ENCODE data around the gene EIF4E3. TPM values are rescaled to one million over a fixed set of nuclear protein-coding genes. Genes with fewer than 3 reads are reported as not detected.

The EIF4E3 gene
- total and polyA plus RNA-seq, 3 donors from 2014 or later, result 10.4 to 17.4 (median 15.4) TPM

DNA sequence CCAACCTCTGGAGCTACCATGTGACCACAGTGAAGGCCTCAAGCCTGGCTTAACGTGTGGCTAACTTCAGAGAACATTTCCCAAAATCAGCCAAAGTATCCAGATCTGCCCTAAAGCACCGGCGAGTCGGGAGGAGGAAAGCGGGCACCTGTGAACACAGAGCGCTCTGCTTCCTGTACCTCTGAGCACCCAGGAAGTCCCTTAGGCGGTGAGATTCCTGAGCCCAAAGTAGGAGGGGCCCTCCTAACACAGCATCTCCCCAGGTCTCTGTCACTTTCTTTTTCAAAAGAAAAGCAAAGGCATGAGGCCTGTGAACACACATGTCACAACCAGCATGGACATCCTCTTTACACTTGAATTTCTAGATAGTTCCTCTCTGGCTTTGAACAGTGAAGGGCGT is 944 bp upstream of the EIF4E3 start:
- no peak overlapping the region for H3K4me3 ChIP-seq
- H3K9me3 ChIP-seq, result no peaks in the 10 kb centered on the region
- H3K4me1 ChIP-seq, result peaks cover 11% of the 10 kb centered on the region
- H3K36me3 ChIP-seq (ENCODE audit: low read depth, missing control alignments), result no peaks in the 10 kb centered on the region
- intact Hi-C loops (cut with DNase I; ENCODE audit: low total_unique reads), result no loop called here
- WGBS, 2 donors, result 68 to 92% methylated on average over 8 of the region's 8 CpGs
- no peaks in the 10 kb centered on the region for H3K27me3 ChIP-seq
- H3K27ac ChIP-seq, result no peak overlapping the region
- DNase-seq, result no peak
- no peak for TF ChIP-seq POLR2A (IDR thresholded peaks at IDR 0.05)
- TF ChIP-seq CTCF (IDR thresholded peaks at IDR 0.05), result no peak

- Histone ChIP-seq H3K27me3 (no peaks in the 10 kb centered on the region), H3K4me1 (peaks cover 11% of the 10 kb centered on the region), H3K4me3 (peak overlapping the region; percentile 67 to 75), H3K27ac (peak overlapping the region; percentile 39 to 66), H3K36me3 (ENCODE audit: low read depth, missing control alignments) (no peaks in the 10 kb centered on the region), H3K9me3 (no peaks in the 10 kb centered on the region)
- intact Hi-C loops (cut with DNase I; ENCODE audit: low total_unique reads), result no loop called here
- TF ChIP-seq CTCF (IDR thresholded peaks at IDR 0.05) (no peak), POLR2A (IDR thresholded peaks at IDR 0.05) (no peak)
- WGBS, 2 donors, result 0 to 1% methylated on average over 22 to 52 of the region's 73 CpGs
- peak; percentile 37 for DNase-seq
These were observed 475 bp downstream of the EIF4E3 start for GRCh38 chr3:71724584-71725270.

GRCh38 chr3:71724171-71724453 is 1.1 kb downstream of the EIF4E3 start:
- intact Hi-C loops (cut with DNase I; ENCODE audit: low total_unique reads), result no loop called here

DNA sequence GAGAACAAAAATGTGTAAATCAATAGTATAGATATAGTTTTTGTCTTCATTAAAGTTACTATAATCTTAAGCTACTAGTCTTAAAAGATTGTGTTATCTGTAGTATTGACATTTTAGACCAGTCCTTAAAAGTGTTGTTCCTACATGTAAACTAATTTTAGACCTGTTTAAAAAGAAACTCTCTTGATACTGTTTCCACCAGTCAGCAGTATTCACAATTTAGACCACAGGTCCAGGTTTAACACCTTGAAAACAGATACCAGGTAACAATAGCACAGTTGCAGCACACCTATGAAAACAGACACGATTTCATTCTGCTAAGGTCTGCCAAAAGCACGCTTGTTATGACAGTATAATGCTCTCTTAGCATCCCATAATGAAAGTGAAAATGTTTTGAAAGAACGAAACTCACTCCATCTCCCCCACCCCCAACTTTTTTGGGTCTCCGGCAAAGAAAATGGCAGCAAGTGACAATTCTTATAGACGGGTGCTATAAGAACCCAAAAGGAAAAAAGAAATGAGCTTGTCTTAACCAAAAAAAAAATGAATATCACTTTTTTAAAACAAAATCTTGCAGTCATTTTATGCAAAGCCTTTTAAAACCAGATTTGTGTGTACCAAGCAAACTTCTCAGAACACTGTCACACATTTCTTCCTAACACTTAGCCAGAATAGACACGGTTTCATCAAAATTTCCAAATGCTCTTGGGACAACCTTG is 1.6 kb downstream of the EIF4E3 start:
- no peak for TF ChIP-seq POLR2A (IDR thresholded peaks at IDR 0.05)
- 45 to 52% methylated on average over 6 of the region's 6 CpGs for WGBS, 2 donors
- no peak for DNase-seq
- Histone ChIP-seq H3K4me1 (peaks cover 11% of the 10 kb centered on the region), H3K4me3 (peak overlapping the region in 1 of 2 donors; percentile 75), H3K36me3 (ENCODE audit: low read depth, missing control alignments) (no peaks in the 10 kb centered on the region), H3K27me3 (no peaks in the 10 kb centered on the region), H3K27ac (no peak overlapping the region), H3K9me3 (no peaks in the 10 kb centered on the region)
- intact Hi-C loops (cut with DNase I; ENCODE audit: low total_unique reads), result no loop called here

More at GRCh38 chr3:71724171-71724453, 1.1 kb downstream of the EIF4E3 start:
- no peaks in the 10 kb centered on the region for H3K36me3 ChIP-seq (ENCODE audit: low read depth, missing control alignments)
- peaks cover 11% of the 10 kb centered on the region for H3K4me1 ChIP-seq
- no peaks in the 10 kb centered on the region for H3K9me3 ChIP-seq
- no peaks in the 10 kb centered on the region for H3K27me3 ChIP-seq
- no peak for DNase-seq
- no peak overlapping the region for H3K27ac ChIP-seq
- peak overlapping the region; percentile 67 to 75 for H3K4me3 ChIP-seq
- TF ChIP-seq POLR2A (IDR thresholded peaks at IDR 0.05) (no peak), CTCF (IDR thresholded peaks at IDR 0.05) (no peak)

- no peak overlapping the region for H3K4me3 ChIP-seq
- WGBS, 2 donors, result 82 to 90% methylated on average over 1 of the region's 1 CpG
- no peaks in the 10 kb centered on the region for H3K36me3 ChIP-seq (ENCODE audit: low read depth, missing control alignments)
- H3K9me3 ChIP-seq, result no peaks in the 10 kb centered on the region
- H3K27ac ChIP-seq, result no peak overlapping the region
- H3K4me1 ChIP-seq, result peaks cover 11% of the 10 kb centered on the region
- no peaks in the 10 kb centered on the region for H3K27me3 ChIP-seq
- no peak for TF ChIP-seq CTCF (IDR thresholded peaks at IDR 0.05)
- intact Hi-C loops (cut with DNase I; ENCODE audit: low total_unique reads), result no loop called here
- DNase-seq, result no peak
These were observed 2.5 kb downstream of the EIF4E3 start for GRCh38 chr3:71722693-71723092.

Data from testis (tissue), 3 donors.